Stimulated activated CD8-positive, alpha-beta memory T cell treated with anti-CD3 and anti-CD28 coated beads, Interleukin-7, amount 100 ng/mL, for 48 hours (primary cell): ENCODE measurements around the gene SELENOH.

ENCODE experiments used
- DNase-seq, 2 donors: peaks; one replicate each; pipeline ENCODE4 v3.0.0-alpha.2; 2020; ENCODE audit warnings: low read depth in 1 of 2; ENCODE audit errors: extremely low read depth in 1 of 2

The SELENOH gene

GRCh38 chr11:57778318-57779037 is 37.2 kb downstream of the SELENOH start:
- no peak for DNase-seq

GRCh38 chr11:57779276-57779675 is 38.0 kb downstream of the SELENOH start:
- DNase-seq, result no peak

GRCh38 chr11:57781529-57781943 is 40.2 kb downstream of the SELENOH start:
- DNase-seq, result no peak

- no peak for DNase-seq
These were observed 43.8 kb downstream of the SELENOH start for GRCh38 chr11:57785072-57785471.

GRCh38 chr11:57786436-57786835 is 45.1 kb downstream of the SELENOH start:
- no peak for DNase-seq

GRCh38 chr11:57787006-57787604 is 45.8 kb downstream of the SELENOH start:
- no peak for DNase-seq

- DNase-seq, result no peak
These were observed 46.8 kb downstream of the SELENOH start for GRCh38 chr11:57787920-57788702.

- DNase-seq, result no peak
These were observed 47.4 kb downstream of the SELENOH start for GRCh38 chr11:57788703-57789088.

GRCh38 chr11:57791321-57792059 is 50.2 kb downstream of the SELENOH start:
- no peak for DNase-seq

GRCh38 chr11:57792060-57792541 is 50.8 kb downstream of the SELENOH start:
- peak; percentile 47 to 79 for DNase-seq

- no peak for DNase-seq
These were observed 51.6 kb downstream of the SELENOH start for GRCh38 chr11:57792870-57793269.
